Activated T-helper 1 cell treated with Interleukin-2 at 50 U/mL for 16 hours (primary cell): ENCODE measurements around the gene NOTUM.

Experiments
- DNase-seq: peaks from one replicate; pipeline ENCODE4 v3.0.0-alpha.2; 2020; ENCODE audit warnings: low read depth

Gene NOTUM

DNA sequence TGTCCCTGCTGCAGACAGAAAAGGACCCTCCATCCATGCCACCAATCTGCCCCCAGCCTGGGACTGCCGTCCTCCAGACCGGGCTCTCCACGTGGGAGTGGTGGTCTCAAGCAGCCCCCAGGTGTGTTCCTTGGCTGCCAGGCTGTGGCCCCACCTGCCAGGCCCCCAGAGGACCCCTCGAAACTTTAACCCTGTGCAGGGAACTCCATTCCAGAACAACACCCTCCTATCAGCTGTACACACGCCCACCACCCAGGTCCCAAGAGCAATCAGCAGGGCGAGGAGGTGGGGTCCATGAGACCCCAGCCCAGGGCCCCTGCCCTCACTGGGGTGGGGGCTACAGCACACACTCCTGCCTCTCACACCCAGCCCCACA is 25.3 kb downstream of the NOTUM start:
- DNase-seq, result no peak

GRCh38 chr17:81934850-81935708 is 25.9 kb downstream of the NOTUM start:
- no peak for DNase-seq

- DNase-seq, result no peak
Observed at GRCh38 chr17:81934098-81934757, 26.8 kb downstream of the NOTUM start.

- DNase-seq, result no peak
Observed at GRCh38 chr17:81933178-81933699, 27.7 kb downstream of the NOTUM start.

DNA sequence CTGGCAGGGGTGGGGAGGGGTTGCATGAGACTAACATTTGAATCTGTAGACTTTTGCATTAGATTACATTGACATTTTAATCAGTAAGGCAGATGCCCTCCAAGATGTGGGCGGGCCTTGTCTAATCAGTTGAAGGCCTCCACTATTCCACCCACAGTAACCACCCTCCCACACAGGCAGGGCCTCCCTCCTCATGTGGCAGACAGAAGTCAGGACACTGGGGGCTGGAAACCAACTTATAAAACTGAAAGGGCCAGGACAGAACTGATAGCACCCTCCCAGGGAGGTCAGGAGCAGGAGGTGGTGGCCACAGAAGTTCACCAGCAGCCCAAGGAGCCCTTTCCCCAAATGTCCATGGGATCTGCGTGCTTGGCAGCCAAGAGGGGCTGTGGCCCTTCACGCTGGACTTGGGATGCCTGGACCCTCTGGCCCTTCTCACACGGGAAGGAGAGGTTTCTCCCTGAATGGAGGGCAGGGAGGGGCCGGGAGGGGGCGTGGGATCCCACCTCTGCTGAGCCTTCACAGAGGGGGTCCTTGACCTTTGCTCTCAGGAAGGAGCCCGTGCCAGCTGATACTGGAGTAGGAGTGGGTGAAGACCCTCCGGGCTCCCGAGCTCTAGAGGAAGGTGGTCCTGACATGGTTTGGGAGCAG is 28.5 kb downstream of the NOTUM start:
- no peak for DNase-seq

- DNase-seq, result no peak
Observed at GRCh38 chr17:81931557-81932332, 29.2 kb downstream of the NOTUM start.

- no peak for DNase-seq
Observed at GRCh38 chr17:81931189-81931556, 29.8 kb downstream of the NOTUM start.

DNA sequence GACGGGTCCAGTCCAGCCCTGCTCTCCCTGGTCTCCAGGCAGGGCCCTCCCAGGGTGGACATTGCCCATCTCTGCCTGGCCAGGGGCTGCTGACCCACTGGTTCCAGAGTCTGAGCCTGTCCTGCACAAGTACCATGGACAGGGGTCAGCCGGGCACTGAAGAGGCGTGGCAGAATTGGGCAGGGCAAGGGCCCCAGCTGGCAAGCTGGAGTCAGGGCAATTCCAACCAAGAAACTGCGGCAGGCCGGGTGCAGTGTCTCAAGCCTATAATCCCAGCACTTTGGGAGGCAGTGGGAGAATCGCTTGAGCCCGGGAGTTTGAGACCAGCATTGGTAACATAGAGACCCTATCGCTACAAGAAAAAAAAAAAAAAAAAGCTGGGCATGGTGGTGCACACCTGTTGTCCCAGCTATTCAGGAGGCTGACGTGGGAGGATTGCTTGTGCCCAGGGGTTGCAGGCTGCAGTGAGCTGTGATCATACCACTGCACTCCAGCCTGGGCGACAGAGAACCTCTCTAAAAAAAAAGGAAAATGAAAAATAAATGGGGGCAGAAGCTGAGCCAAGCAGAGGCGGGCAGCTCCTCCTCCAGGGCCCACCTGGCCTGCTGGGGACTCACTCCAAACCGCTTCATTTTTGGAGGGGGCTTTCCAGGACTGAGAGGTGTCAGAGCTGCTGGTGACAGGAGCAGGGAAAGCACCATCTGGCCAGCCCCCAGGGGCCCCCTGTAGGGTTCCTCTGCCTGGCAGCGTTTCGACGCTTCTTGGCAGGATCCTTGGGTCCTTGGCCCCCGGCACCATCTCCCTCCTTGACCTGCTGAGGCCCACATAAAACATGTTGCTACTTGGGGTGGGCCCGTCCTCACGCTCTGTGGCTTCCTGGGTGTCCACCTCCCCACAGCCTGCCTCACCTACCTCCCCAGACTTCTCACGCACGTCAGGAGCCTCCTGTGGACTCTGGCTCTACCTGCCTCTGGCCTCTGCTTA is 30.6 kb downstream of the NOTUM start:
- DNase-seq, result no peak

GRCh38 chr17:81929253-81930141 is 31.5 kb downstream of the NOTUM start:
- no peak for DNase-seq

GRCh38 chr17:81928544-81929252 is 32.3 kb downstream of the NOTUM start:
- no peak for DNase-seq

DNA sequence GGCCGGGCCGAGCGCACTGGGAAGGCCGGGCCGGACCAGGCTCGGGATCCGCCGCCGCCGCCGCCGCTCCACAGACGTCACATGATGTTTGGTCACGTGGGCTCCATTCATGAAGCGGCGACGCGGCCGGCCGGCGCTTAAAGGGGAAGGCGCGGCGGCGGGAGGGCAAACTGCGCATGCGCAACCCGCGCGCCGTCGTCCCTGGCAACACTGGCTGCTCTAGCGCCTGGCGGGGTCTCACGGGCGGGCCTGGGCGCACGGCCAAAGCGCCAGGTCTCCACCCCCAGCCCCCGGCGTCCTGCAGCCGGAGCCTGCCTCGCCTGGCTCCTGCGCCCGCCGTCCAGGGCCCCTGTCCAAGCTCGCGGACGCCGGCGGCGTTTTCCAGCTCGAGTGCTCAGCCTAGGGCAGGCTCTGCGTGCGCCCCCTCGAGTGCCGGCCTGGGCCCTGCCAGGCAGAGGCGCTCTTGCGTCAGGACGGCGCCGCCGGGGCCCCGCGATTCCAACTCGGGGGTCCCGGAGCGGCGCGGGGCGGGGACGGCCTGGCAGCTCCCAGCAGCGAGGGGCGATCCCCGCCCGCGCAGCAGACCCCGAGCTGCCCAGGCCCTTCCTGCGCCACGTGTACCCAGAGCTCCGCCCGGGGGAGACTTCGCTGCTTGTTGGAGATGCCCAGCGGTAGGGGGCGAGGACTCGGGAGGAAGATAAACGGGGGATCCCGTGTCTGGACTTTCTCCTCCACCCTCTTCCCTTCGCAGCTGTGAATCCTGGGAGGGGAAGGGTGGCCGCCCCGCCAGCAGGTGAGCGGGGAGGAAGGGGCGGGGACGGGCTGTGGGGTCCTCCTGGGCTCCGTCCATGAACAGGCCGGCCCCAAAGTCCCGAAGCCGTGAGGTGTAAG is 33.1 kb downstream of the NOTUM start, which contains the start of gene MAFG:
Gene MAFG (minus strand): TSS at position 83 of the 891 bp plus-strand sequence. CDS start 4,550 bp downstream, outside the sequence.
- DNase-seq, result peak; percentile 84

- DNase-seq, result no peak
Observed at GRCh38 chr17:81927152-81927652, 33.8 kb downstream of the NOTUM start.

- peak; percentile 38 for DNase-seq
Observed at GRCh38 chr17:81926451-81927151, 34.4 kb downstream of the NOTUM start.

- DNase-seq, result no peak
Observed at GRCh38 chr17:81925860-81926450, 35.0 kb downstream of the NOTUM start.

- no peak for DNase-seq
Observed at GRCh38 chr17:81924557-81925532, 36.1 kb downstream of the NOTUM start.
